ENCODE measurements around the gene CFAP57. TPM values are rescaled to one million over a fixed set of nuclear protein-coding genes. Genes with fewer than 3 reads are reported as not detected.

The CFAP57 gene
- total and polyA plus RNA-seq, 9 of the 15 experiments (the other 6 are each of a cell fraction or from before 2014, with no cell fraction given): 0.04 to 0.22 (median 0.07) TPM; not detected in 3

GRCh38 chr1:43238085-43238484, 66.0 kb downstream of the CFAP57 start (continued):
- TF ChIP-seq GMEB1 (CRISPR knock-in tag; IDR thresholded peaks at IDR 0.05) (no peak), SMC3 (conservative IDR thresholded peaks at IDR 0.05; ENCODE audit: insufficient read depth, low read depth, low read length) (peak; percentile 80), CTBP1 (IDR thresholded peaks at IDR 0.05; ENCODE audit: borderline replicate concordance) (peak; percentile 11; the same call in 1 of the 2 replicates)
- TF ChIP-seq, protein P1, sequence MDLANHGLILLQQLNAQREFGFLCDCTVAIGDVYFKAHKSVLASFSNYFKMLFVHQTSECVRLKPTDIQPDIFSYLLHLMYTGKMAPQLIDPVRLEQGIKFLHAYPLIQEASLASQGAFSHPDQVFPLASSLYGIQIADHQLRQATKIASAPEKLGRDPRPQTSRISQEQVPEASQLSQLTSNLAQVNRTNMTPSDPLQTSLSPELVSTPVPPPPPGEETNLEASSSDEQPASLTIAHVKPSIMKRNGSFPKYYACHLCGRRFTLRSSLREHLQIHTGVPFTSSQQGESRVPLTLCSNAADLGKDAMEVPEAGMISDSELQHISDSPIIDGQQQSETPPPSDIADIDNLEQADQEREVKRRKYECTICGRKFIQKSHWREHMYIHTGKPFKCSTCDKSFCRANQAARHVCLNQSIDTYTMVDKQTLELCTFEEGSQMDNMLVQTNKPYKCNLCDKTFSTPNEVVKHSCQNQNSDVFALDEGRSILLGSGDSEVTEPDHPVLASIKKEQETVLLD (IDR thresholded peaks at IDR 0.05): no peak
- TF ChIP-seq, protein P2, sequence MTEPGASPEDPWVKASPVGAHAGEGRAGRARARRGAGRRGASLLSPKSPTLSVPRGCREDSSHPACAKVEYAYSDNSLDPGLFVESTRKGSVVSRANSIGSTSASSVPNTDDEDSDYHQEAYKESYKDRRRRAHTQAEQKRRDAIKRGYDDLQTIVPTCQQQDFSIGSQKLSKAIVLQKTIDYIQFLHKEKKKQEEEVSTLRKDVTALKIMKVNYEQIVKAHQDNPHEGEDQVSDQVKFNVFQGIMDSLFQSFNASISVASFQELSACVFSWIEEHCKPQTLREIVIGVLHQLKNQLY (CRISPR knock-in tag; conservative IDR thresholded peaks at IDR 0.05): no peak

GRCh38 chr1:43238991-43239469, 66.9 kb downstream of the CFAP57 start:
- no peak for DNase-seq (ENCODE audit: extremely low read depth in 1 of 4, low spot score in 3 of 4)
- BruUV-seq (replicated peaks): no TSS peak
- H2AFZ ChIP-seq (ENCODE audit: low read depth, low read length): no peak overlapping the region
- H3K9ac ChIP-seq (ENCODE audit: insufficient read depth in 1 of 2, low read depth in 2 of 2, low read length in 2 of 2): no peak overlapping the region
- POLR2A ChIA-PET: interaction anchor here (0.6 to 1.4 kb wide), 4 partner anchors 70 to 597 kb away, joined by 3 to 4 read pairs (median 3); no protein-coding TSS in a partner anchor
- H3K4me1 ChIP-seq (replicated peaks in 1 of 2; ENCODE audit: control insufficient read depth in 2 of 2, insufficient read depth in 2 of 2, low read length in 2 of 2): no peaks in the 10 kb centered on the region
- no peaks in the 10 kb centered on the region for H3K79me2 ChIP-seq (ENCODE audit: control insufficient read depth, insufficient read depth, low read length)
- in situ Hi-C loops (cut with MboI) (loop anchor here (10.0 kb wide), 1 partner anchor 696 kb away; the partner anchor contains the start of gene ARTN), intact Hi-C loops (cut with micrococcal nuclease) (loop anchor here (1.0 to 2.0 kb wide), 2 partner anchors 120 to 175 kb away; partner anchors contain the start of gene CDC20)
- no peaks in the 10 kb centered on the region for H3K9me1 ChIP-seq (ENCODE audit: control insufficient read depth, insufficient read depth, low read length)
- peaks cover 5% of the 10 kb centered on the region; the same call in 1 of the 2 replicates for H4K20me1 ChIP-seq (replicated peaks; ENCODE audit: control insufficient read depth, insufficient read depth, low read length)
- H3K9me3 ChIP-seq (replicated peaks; ENCODE audit: control insufficient read depth, insufficient read depth, low read depth, low read length): no peaks in the 10 kb centered on the region
- peaks cover 20 to 63% of the 10 kb centered on the region in 2 experiments for H3K27me3 ChIP-seq (ENCODE audit: control insufficient read depth in 2 of 2, insufficient read depth in 2 of 2, low read length in 2 of 2)
- no peak for ATAC-seq
- no peak for FAIRE-seq
- TF ChIP-seq STAT5B (CRISPR knock-in tag; IDR thresholded peaks at IDR 0.05) (no peak), PCBP1 (IDR thresholded peaks at IDR 0.05; ENCODE audit: low read depth, low read length, poor library complexity, severe bottlenecking) (no peak), ZNF24 (IDR thresholded peaks at IDR 0.05) (peak; percentile 61; the same call in 1 of the 2 replicates)
- 15% methylated on average over 3 of the region's 3 CpGs for WGBS (ENCODE audit: insufficient coverage, low coverage, missing lambda C conversion rate)
- H3K36me3 ChIP-seq (ENCODE audit: control insufficient read depth, insufficient read depth, low read length): no peaks in the 10 kb centered on the region
- H3K4me2 ChIP-seq (ENCODE audit: insufficient read depth, low read length): no peak overlapping the region
- H3K4me3 ChIP-seq: no peak overlapping the region
- no peak overlapping the region for H3K27ac ChIP-seq (ENCODE audit: extremely low read depth, low read depth, low read length)
- CTCF ChIA-PET (ENCODE audit: low intra/inter-chr PET ratio): interaction anchor here (1.9 kb wide), 1 partner anchor 119 kb away, joined by 9 read pairs; the partner anchor contains the start of gene CDC20

Data from K562 (cell line).